Subcutaneous abdominal adipose tissue (tissue), 5 donors: Measurements from ENCODE around the gene DPYD.

Experiments
- H3K27ac ChIP-seq: one replicate; pipeline ENCODE4 v1.7.0; 2013; ENCODE audit warnings: low read depth, mild to moderate bottlenecking, inconsistent platforms, low read length, moderate library complexity
- H3K27me3 ChIP-seq, 5 donors: one replicate each; pipeline ENCODE4 v1.7.0; 2013; ENCODE audit warnings: low read length in 5 of 5, inconsistent platforms in 1 of 5; ENCODE audit not compliant: control insufficient read depth in 5 of 5, insufficient read depth in 4 of 5
- H3K36me3 ChIP-seq, 5 donors: one replicate each; pipeline ENCODE4 v1.7.0; 2013; ENCODE audit warnings: low read length in 5 of 5; ENCODE audit not compliant: control insufficient read depth in 5 of 5, insufficient read depth in 5 of 5
- H3K4me1 ChIP-seq, 5 donors: one replicate each; pipeline ENCODE4 v1.7.0; 2013; ENCODE audit warnings: low read length in 5 of 5, mild to moderate bottlenecking in 3 of 5, moderate library complexity in 1 of 5; ENCODE audit not compliant: control insufficient read depth in 5 of 5, insufficient read depth in 5 of 5
- H3K4me3 ChIP-seq, 5 donors: one replicate each; pipeline ENCODE4 v1.7.0; 2013; ENCODE audit warnings: low read length in 5 of 5, low read depth in 1 of 5
- H3K9ac ChIP-seq, 5 donors: one replicate each; pipeline ENCODE4 v1.7.0; 2013; ENCODE audit warnings: low read length in 5 of 5, mild to moderate bottlenecking in 4 of 5, moderate library complexity in 3 of 5
- H3K9me3 ChIP-seq, 5 donors: one replicate each; pipeline ENCODE4 v1.7.0; 2013; ENCODE audit warnings: low read length in 5 of 5; ENCODE audit not compliant: control insufficient read depth in 5 of 5
- donor health status: healthy.
- donor health status: healthy.
- donor health status: healthy.
- donor health status: healthy.
- donor health status: healthy.

The DPYD gene

GRCh38 chr1:97691325-97691724, 229.5 kb downstream of the DPYD start:
- Histone ChIP-seq H3K27ac (no peak overlapping the region), H3K4me1 (no peaks in the 10 kb centered on the region), H3K36me3 (peaks cover 0 to 10% (median 8%) of the 10 kb centered on the region in 5 donors), H3K9me3 (no peaks in the 10 kb centered on the region), H3K27me3 (no peaks in the 10 kb centered on the region), H3K4me3 (no peak overlapping the region), H3K9ac (no peak overlapping the region)

DNA sequence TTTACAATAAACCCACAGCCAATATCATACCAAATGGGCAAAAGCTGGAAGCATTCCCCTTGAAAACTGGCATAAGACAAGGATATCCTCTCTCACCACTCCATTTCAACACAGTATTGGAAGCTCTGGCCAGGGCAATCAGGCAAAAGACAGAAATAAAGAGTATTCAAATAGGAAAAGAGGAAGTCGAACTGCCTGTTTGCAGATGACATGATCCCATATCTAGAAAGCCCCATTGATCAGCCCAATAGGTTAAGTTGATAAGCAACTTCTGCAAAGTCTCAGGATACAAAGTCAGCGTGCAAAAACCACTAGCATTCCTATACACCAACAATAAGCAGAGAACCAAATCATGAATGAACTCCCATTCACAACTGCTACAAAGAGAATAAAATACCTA, 235.5 kb downstream of the DPYD start:
- H3K9ac ChIP-seq, result no peak overlapping the region
- H3K27me3 ChIP-seq, result no peaks in the 10 kb centered on the region
- H3K27ac ChIP-seq, result no peak overlapping the region
- peaks cover 0 to 18% (median 8%) of the 10 kb centered on the region in 5 donors for H3K36me3 ChIP-seq
- no peak overlapping the region for H3K4me3 ChIP-seq
- H3K9me3 ChIP-seq, result no peaks in the 10 kb centered on the region
- H3K4me1 ChIP-seq, result no peaks in the 10 kb centered on the region

- H3K4me3 ChIP-seq, result no peak overlapping the region
- H3K4me1 ChIP-seq, result no peaks in the 10 kb centered on the region
- no peaks in the 10 kb centered on the region for H3K27me3 ChIP-seq
- H3K9ac ChIP-seq, result no peak overlapping the region
- peaks cover 7 to 44% (median 16%) of the 10 kb centered on the region in 5 donors for H3K36me3 ChIP-seq
- H3K27ac ChIP-seq, result no peak overlapping the region
- no peaks in the 10 kb centered on the region for H3K9me3 ChIP-seq
Measured at GRCh38 chr1:97680894-97681293, 239.9 kb downstream of the DPYD start.

DNA sequence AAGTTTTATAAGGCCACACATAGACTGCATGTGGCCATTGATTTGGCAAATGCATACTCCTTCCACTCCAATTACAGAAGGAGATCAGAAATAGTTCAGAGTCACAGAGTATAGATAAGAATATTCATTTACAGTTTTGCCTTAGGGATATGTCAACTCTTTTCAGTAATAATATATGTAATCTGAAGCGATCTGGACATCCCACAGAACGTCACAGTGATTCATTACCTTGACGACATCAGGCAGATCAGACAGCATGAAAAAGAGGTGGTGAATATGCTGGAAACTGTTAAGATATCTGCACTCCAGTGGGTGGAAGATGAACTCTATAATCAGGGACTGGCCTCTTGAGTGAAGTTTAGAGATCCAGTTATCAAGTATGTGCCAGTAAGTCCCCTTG, 240.4 kb downstream of the DPYD start:
- no peak overlapping the region for H3K9ac ChIP-seq
- no peaks in the 10 kb centered on the region for H3K4me1 ChIP-seq
- no peaks in the 10 kb centered on the region for H3K9me3 ChIP-seq
- peaks cover 7 to 44% (median 16%) of the 10 kb centered on the region in 5 donors for H3K36me3 ChIP-seq
- H3K4me3 ChIP-seq, result no peak overlapping the region
- H3K27me3 ChIP-seq, result no peaks in the 10 kb centered on the region
- no peak overlapping the region for H3K27ac ChIP-seq

DNA sequence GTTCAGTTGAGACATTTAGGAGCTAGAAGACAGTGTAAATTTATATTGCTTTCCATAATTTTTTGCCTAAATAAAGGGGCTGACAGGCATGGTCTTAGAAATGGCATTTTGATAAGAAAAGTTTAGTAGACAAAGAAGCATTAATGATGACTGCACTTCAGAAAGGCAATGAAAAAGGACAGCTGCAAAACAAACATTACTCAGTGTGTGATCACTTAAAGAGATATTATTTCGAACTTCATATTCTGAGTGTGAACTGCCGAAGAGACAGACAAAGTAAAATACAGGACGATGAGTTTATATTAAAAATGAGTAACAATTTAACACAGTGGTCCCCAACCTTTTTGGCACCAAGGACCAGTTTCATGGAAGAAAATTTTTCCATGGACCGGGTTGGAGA, 243.1 kb downstream of the DPYD start:
- Histone ChIP-seq H3K27ac (no peak overlapping the region), H3K4me1 (no peaks in the 10 kb centered on the region), H3K4me3 (no peak overlapping the region), H3K27me3 (no peaks in the 10 kb centered on the region), H3K9ac (no peak overlapping the region), H3K36me3 (peaks cover 7 to 39% (median 16%) of the 10 kb centered on the region in 5 donors), H3K9me3 (no peaks in the 10 kb centered on the region)

DNA sequence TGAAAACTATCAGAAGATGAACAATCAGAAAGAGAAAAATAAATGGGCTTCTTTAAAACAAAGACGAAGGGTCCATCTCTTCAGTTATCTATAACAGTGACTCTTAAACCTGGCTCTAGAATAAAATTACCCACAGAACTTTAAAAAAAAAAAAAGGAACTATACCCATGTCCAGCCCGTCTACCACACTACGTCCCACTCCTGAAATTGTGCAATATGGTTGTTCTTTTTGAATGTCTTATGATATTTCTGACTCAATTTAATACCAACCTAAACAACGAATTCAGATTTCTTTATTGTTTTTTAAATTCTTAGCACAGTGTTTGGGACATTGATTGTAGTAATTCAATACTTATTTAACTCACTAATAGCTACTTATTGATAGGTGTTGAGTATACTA, 246.3 kb downstream of the DPYD start:
- Histone ChIP-seq H3K27me3 (no peaks in the 10 kb centered on the region), H3K36me3 (peaks cover 0 to 28% (median 17%) of the 10 kb centered on the region in 5 donors), H3K9me3 (peaks cover 0 to 5% (median 4%) of the 10 kb centered on the region in 5 donors), H3K4me3 (no peak overlapping the region), H3K27ac (no peak overlapping the region), H3K9ac (no peak overlapping the region), H3K4me1 (no peaks in the 10 kb centered on the region)

GRCh38 chr1:97668945-97669344, 251.9 kb downstream of the DPYD start:
- Histone ChIP-seq H3K27me3 (no peaks in the 10 kb centered on the region), H3K9ac (no peak overlapping the region), H3K27ac (no peak overlapping the region), H3K9me3 (peaks cover 0 to 5% (median 4%) of the 10 kb centered on the region in 5 donors), H3K4me3 (no peak overlapping the region), H3K4me1 (no peaks in the 10 kb centered on the region), H3K36me3 (peaks cover 0 to 11% (median 0%) of the 10 kb centered on the region in 5 donors)

- Histone ChIP-seq H3K9me3 (no peaks in the 10 kb centered on the region), H3K4me1 (no peaks in the 10 kb centered on the region), H3K36me3 (no peaks in the 10 kb centered on the region), H3K27ac (no peak overlapping the region), H3K9ac (no peak overlapping the region), H3K4me3 (no peak overlapping the region), H3K27me3 (no peaks in the 10 kb centered on the region)
Measured at GRCh38 chr1:97660431-97661105, 260.3 kb downstream of the DPYD start.

- Histone ChIP-seq H3K9ac (no peak overlapping the region), H3K36me3 (no peaks in the 10 kb centered on the region), H3K4me1 (peaks cover 0 to 10% (median 2%) of the 10 kb centered on the region in 5 donors), H3K9me3 (no peaks in the 10 kb centered on the region), H3K4me3 (no peak overlapping the region), H3K27me3 (no peaks in the 10 kb centered on the region), H3K27ac (no peak overlapping the region)
Measured at GRCh38 chr1:97654876-97655585, 265.8 kb downstream of the DPYD start.

- H3K4me1 ChIP-seq, result peaks cover 0 to 17% (median 2%) of the 10 kb centered on the region in 5 donors
- peaks cover 4 to 6% (median 4%) of the 10 kb centered on the region in 5 donors for H3K9me3 ChIP-seq
- H3K4me3 ChIP-seq, result no peak overlapping the region
- H3K27me3 ChIP-seq, result no peaks in the 10 kb centered on the region
- H3K36me3 ChIP-seq, result peaks cover 0 to 5% (median 0%) of the 10 kb centered on the region in 5 donors
- H3K9ac ChIP-seq, result no peak overlapping the region
- no peak overlapping the region for H3K27ac ChIP-seq
Measured at GRCh38 chr1:97651250-97651649, 269.6 kb downstream of the DPYD start.
